GM12865 (cell line): Measurements from ENCODE around the gene INTS6L.

ENCODE experiments used
- DNase-seq: peaks from one replicate; pipeline ENCODE4 v3.0.0; 2010; ENCODE audit warnings: low read depth
- H3K4me3 ChIP-seq: 2 replicates; pipeline ENCODE4 v1.5.1; 2011; ENCODE audit warnings: mild to moderate bottlenecking, low read depth, low read length, control low read depth
- TF ChIP-seq, protein P1 (sequence below): IDR thresholded peaks from 2 replicates; pipeline ENCODE4 v1.5.1; 2011; ENCODE audit warnings: low read length, control low read depth, low read depth, inconsistent platforms; ENCODE audit not compliant: insufficient read depth; ENCODE audit errors: missing control alignments

INTS6L gene

DNA sequence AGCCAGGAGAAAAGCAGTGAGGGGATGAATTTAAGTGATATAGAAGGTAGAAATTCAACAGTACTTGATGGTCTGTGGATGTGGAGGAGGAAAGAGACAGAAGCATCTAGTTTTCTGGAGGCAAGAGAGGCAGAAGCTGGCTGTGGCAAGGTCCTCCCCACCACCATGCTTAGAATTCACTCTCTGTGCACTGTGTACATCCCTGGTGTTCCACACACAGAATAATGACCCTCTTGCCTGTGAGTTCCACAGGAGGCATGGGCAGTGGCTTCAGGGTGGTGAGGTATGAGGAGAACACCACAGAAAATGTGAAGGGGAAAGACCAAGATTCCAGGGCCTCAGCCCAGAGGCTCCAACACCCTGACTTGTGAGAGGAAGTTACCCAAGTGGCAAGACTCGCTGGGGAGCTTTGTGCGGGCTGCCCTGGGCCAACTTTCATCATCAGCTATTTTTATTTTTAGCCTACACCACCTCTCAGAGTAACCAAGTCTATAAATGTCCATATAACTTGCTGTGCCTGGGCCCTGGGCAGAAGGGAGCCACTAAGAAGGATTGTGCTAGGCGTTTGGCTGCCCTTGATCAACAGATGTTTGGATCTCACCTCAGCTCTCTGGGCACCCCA is 7.8 kb upstream of the INTS6L start:
- peak; percentile 9 for DNase-seq
- H3K4me3 ChIP-seq: no peak overlapping the region
- TF ChIP-seq, protein P1, sequence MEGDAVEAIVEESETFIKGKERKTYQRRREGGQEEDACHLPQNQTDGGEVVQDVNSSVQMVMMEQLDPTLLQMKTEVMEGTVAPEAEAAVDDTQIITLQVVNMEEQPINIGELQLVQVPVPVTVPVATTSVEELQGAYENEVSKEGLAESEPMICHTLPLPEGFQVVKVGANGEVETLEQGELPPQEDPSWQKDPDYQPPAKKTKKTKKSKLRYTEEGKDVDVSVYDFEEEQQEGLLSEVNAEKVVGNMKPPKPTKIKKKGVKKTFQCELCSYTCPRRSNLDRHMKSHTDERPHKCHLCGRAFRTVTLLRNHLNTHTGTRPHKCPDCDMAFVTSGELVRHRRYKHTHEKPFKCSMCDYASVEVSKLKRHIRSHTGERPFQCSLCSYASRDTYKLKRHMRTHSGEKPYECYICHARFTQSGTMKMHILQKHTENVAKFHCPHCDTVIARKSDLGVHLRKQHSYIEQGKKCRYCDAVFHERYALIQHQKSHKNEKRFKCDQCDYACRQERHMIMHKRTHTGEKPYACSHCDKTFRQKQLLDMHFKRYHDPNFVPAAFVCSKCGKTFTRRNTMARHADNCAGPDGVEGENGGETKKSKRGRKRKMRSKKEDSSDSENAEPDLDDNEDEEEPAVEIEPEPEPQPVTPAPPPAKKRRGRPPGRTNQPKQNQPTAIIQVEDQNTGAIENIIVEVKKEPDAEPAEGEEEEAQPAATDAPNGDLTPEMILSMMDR: no peak

DNA sequence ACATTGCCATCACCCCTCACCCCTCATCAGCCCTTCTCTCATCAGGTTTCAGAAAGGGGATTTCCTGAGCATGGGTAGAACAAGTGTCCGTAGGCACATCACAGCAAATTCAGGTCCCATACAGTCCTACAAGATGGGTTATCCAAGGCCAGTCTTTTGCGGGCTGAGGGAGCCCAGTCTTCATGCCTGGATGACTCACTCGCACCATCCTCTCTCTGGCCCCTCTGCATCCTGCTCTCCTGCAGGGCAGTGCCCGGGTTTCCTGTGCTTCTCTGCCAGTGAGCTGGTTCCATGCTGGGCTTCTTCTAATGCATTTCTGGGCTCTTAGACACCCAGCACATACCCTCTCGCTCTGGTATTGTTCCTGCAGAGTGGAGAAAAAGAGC is 7.3 kb upstream of the INTS6L start:
- TF ChIP-seq, protein P1: no peak
- DNase-seq: peak; percentile 2
- no peak overlapping the region for H3K4me3 ChIP-seq

DNA sequence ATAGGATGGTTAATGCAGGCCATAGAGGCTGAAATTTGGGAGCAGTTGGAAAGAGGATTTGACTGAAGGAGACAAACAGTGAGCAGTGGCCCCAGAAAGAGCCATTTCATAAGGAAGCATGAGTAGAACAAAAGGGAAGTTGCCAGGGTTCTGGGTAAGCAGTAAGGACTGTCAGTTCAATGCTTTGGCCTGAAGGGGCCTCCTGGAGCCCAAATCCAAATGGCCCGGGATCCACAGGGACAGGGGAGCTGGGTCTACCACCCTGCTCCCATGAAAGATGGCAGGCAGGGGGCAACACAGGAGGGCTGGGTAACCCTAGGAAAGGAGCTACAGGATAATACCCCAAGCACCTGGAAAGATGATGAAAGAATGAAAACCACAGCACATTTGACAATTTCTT is 4.1 kb upstream of the INTS6L start:
- no peak overlapping the region for H3K4me3 ChIP-seq
- TF ChIP-seq, protein P1: no peak
- no peak for DNase-seq

DNA sequence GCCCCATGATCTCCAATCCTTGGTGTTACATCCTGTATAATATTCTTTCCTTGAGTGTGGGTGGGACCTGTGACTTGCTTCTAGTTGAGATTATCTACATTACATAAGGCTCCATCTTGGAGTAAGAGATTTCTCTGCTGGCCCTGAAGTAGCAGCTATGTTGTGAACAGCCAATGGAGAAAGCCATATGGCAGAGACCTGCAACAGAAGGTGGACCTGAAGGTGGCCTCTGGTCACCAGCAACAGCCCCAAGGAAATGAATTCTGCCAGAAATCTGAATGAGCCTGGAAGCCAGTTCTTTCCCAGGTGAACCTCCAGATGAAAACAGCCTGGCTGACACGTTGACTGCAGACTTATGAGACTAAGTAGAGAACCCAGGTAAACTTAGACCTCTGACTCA is 2.3 kb upstream of the INTS6L start:
- DNase-seq: no peak
- H3K4me3 ChIP-seq: no peak overlapping the region
- TF ChIP-seq, protein P1: no peak

DNA sequence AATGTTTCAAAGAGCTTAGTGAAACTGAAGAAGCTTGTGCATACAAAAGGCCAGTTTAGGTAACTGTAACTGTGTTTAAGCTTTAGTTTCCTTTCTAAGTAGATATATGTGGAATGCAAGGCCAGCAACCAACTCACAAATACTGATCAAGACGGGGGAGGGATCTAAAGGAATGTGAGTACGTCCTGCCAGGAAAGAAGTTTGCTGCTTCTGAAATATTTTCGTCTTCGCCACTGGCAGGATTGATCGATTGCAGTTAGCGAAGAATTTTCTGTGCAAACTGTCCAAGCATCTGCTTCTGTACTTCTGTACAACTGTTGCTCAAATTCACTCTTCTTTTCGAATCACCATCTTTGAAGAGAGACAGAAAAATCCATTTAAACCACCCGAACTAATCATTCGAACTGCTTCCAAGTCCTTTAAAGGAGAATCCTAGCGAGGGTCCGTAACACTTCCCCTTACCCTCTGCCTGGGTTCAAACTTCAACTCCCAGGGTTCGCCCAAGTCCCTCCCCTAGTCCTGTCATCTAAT is 373 bp upstream of the INTS6L start:
- no peak for DNase-seq
- H3K4me3 ChIP-seq: peak overlapping the region; percentile 71

DNA sequence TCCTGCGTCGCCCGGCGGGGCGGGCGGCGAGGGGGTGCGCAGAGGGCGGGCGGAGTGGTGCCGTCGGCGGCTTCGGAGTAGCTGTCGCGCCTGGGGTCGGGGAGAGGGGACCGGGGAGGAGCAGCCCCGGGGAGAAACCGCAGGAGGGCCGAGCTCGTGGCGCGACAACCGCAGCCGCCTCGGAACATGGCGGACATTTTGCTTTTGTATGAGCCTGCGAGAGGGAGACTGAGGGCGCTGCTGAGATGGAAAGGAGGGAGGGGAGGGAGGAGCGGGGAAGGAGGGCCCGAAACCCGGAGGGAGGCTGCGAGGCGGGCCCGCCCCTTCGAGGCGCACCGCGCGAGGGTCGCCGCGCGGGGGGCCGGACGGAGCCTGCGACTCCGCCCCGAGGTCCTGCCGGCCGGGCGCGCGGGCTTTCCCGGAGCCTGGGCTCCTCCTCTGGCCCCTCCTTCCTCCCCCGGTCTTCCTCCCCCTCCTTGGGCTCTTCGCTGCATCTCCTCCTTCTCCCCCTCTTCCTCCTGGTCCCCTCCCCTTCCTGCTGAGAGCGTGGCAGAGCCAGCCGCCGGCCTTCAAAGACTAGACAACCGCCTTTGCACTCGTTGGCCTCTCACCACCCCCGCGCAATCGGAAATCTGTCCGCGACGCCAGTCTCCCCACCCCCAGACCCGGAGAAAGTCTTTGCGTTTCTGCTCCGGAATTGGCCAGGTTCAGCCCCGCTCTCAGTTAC is 1.1 kb downstream of the INTS6L start:
- peak overlapping the region; percentile 71 for H3K4me3 ChIP-seq
- DNase-seq: peak; percentile 93
- TF ChIP-seq, protein P1: no peak

More for the DNA sequence above, 373 bp upstream of the INTS6L start:
- TF ChIP-seq, protein P1: no peak
